ENCODE data around the gene KCNJ1.
A peak's percentile ranks its signal among the peaks of the same experiment; 100 is the strongest.

KCNJ1 gene

GRCh38 chr11:128881221-128881620, 14.1 kb upstream of the KCNJ1 start:
- no peak for DNase-seq

- no peak for DNase-seq
These were observed 12.7 kb upstream of the KCNJ1 start for GRCh38 chr11:128879817-128880216.

GRCh38 chr11:128878455-128878854, 11.4 kb upstream of the KCNJ1 start:
- no peak for DNase-seq

- DNase-seq = no peak
These were observed 10.6 kb upstream of the KCNJ1 start for GRCh38 chr11:128877726-128878125.

GRCh38 chr11:128876133-128876650, 9.1 kb upstream of the KCNJ1 start:
- DNase-seq = no peak

- no peak for DNase-seq
These were observed 7.3 kb upstream of the KCNJ1 start for GRCh38 chr11:128874427-128874826.

- DNase-seq = no peak
These were observed 5.5 kb upstream of the KCNJ1 start for GRCh38 chr11:128872594-128872993.

GRCh38 chr11:128872094-128872493, 5.0 kb upstream of the KCNJ1 start:
- no peak for DNase-seq

GRCh38 chr11:128871168-128871610, 4.1 kb upstream of the KCNJ1 start:
- no peak for DNase-seq

- no peak for DNase-seq
These were observed 2.0 kb upstream of the KCNJ1 start for GRCh38 chr11:128868841-128869671.

GRCh38 chr11:128865490-128865889, 1.6 kb downstream of the KCNJ1 start:
- DNase-seq = no peak

GRCh38 chr11:128862908-128863660, 4.0 kb downstream of the KCNJ1 start:
- no peak for DNase-seq

- no peak for DNase-seq
These were observed 4.7 kb downstream of the KCNJ1 start for GRCh38 chr11:128862406-128862805.

GRCh38 chr11:128860571-128861361, 6.3 kb downstream of the KCNJ1 start:
- DNase-seq = no peak

- DNase-seq = peak; percentile 72
These were observed 7.3 kb downstream of the KCNJ1 start for GRCh38 chr11:128859563-128860441.

GRCh38 chr11:128857341-128857740, 9.8 kb downstream of the KCNJ1 start:
- no peak for DNase-seq

- no peak for DNase-seq
These were observed 10.9 kb downstream of the KCNJ1 start for GRCh38 chr11:128856241-128856640.

GRCh38 chr11:128854841-128855240, 12.3 kb downstream of the KCNJ1 start:
- no peak for DNase-seq

- no peak for DNase-seq
These were observed 13.5 kb downstream of the KCNJ1 start for GRCh38 chr11:128853559-128853958.

GRCh38 chr11:128852327-128853023, 14.6 kb downstream of the KCNJ1 start:
- DNase-seq = no peak

GRCh38 chr11:128848815-128849455, 18.2 kb downstream of the KCNJ1 start:
- DNase-seq = peak; percentile 71

All from CD4-positive, alpha-beta T cell treated with Interleukin-17A for 1 hour (primary cell).